NCI-H1417 (cell line): ENCODE data around the gene FCGBP.
"Not testable (repeated sequence)": the region's sequence is repeated elsewhere in the genome, so short reads cannot be mapped to it uniquely, and the experiment has no call there.

ENCODE experiments used
- DNase-seq, 3 experiments: peaks; one replicate each; lab custom pipeline; 2025; lab: John Stamatoyannopoulos, UW

The FCGBP gene

GRCh38 chr19:39934584-39935363 is at the start of gene FCGBP:
FCGBP (minus strand) TSS chr19:39934634.
- DNase-seq, result no peak

GRCh38 chr19:39983695-39984300 is 49.4 kb upstream of the FCGBP start:
- DNase-seq, result no peak

- DNase-seq, result no peak
Measured at GRCh38 chr19:39982883-39983282, 48.4 kb upstream of the FCGBP start.

GRCh38 chr19:39974377-39975155 is 40.1 kb upstream of the FCGBP start:
- DNase-seq, result no peak

- DNase-seq, result no peak
Measured at GRCh38 chr19:39971380-39972035, 37.1 kb upstream of the FCGBP start.

GRCh38 chr19:39970675-39971379 is 36.4 kb upstream of the FCGBP start, which contains the start of gene PSMC4:
PSMC4 (plus strand) TSS chr19:39971165; CDS start chr19:39971203, 38 bp downstream.
- DNase-seq, result peak; percentile 97 to 99 (median 98)

GRCh38 chr19:39970425-39970674 is 35.9 kb upstream of the FCGBP start:
- peak in 1 of 3 experiments; percentile 59 for DNase-seq

- DNase-seq, result no peak
Measured at GRCh38 chr19:39969681-39970424, 35.4 kb upstream of the FCGBP start.

- DNase-seq, result no peak
Measured at GRCh38 chr19:39969266-39969665, 34.8 kb upstream of the FCGBP start.

- no peak for DNase-seq
Measured at GRCh38 chr19:39968789-39969188, 34.4 kb upstream of the FCGBP start.

- no peak for DNase-seq
Measured at GRCh38 chr19:39967561-39967960, 33.1 kb upstream of the FCGBP start.

GRCh38 chr19:39966617-39967016 is 32.2 kb upstream of the FCGBP start:
- DNase-seq, result no peak

- DNase-seq, result no peak
Measured at GRCh38 chr19:39963898-39964297, 29.5 kb upstream of the FCGBP start.

GRCh38 chr19:39959407-39959806 is 25.0 kb upstream of the FCGBP start:
- not testable (repeated sequence) for DNase-seq

GRCh38 chr19:39958942-39959341 is 24.5 kb upstream of the FCGBP start:
- not testable (repeated sequence) for DNase-seq

- DNase-seq, result not testable (repeated sequence)
Measured at GRCh38 chr19:39957886-39958285, 23.5 kb upstream of the FCGBP start.

- DNase-seq, result no peak
Measured at GRCh38 chr19:39953915-39954314, 19.5 kb upstream of the FCGBP start.

GRCh38 chr19:39951686-39952085 is 17.3 kb upstream of the FCGBP start:
- no peak for DNase-seq

GRCh38 chr19:39951065-39951650 is 16.7 kb upstream of the FCGBP start:
- no peak for DNase-seq

GRCh38 chr19:39949026-39949747 is 14.8 kb upstream of the FCGBP start:
- no peak for DNase-seq
